Tongue (tissue), 2 donors: ENCODE data around the gene AK2. TPM values are rescaled to one million over a fixed set of nuclear protein-coding genes. Genes with fewer than 3 reads are reported as not detected.
"Not testable (repeated sequence)": the region's sequence is repeated elsewhere in the genome, so short reads cannot be mapped to it uniquely, and the experiment has no call there.

Experiments used
- DNase-seq: peaks from one replicate; pipeline ENCODE4 v3.0.0-alpha.2; 2015
- total RNA-seq: library from RNA; depleted of rRNA; stranded (reverse); fragments of >200 nt; gene quantifications from one replicate; pipeline ENCODE4 v1.2.3, GENCODE V29; 2014

The AK2 gene
- total RNA-seq, 1 donor from 2014 or later: 109 TPM

DNA sequence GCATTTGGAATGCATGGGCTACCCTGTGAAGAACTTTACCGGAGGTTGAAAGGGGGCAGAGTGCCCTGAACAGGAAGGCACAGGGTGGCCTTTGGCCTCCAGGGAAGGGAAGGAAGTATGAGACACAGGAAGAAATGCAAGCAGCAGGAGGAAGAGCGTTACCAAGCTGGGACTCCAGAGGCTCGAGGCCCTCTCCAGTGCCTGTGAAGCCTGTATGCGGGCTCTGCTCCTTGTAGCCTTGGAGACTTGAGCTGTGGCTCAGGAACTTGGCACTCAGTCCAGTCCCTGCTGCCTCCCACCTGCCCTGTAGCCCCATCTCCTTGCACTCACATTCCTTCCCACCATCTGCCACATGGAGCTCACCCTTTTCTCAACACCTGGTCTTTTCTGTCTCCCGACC is 38.6 kb downstream of the AK2 start:
- DNase-seq: peak; percentile 32

DNA sequence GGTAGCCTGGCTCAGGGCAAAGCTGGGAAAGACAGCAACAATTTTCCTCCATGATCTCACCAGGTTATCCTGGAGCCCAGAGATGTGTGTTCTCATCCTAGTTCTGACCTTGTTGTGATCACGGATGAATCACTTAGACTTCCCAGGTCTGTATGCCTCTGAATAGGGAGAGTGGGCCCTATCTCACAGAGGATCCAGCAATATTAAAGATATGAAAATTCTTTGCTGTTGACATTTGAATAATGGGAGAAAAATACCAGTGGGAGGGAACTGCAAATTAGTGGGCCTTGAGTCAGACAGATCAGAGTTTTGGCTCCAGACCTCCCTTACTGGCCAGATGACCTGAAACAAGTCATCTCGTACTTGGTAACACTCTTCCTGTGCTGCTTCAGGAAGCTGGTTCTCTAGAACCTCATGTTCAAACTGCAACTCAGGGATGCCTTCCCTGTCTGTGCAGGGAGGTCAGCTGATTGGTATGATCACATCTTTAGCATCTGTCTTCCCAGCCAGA is 39.2 kb downstream of the AK2 start:
- no peak for DNase-seq

- DNase-seq: not testable (repeated sequence)
Observed at GRCh38 chr1:32993324-32993636, 43.4 kb downstream of the AK2 start.

GRCh38 chr1:32992489-32993323 is 44.0 kb downstream of the AK2 start:
- DNase-seq: peak; percentile 84

DNA sequence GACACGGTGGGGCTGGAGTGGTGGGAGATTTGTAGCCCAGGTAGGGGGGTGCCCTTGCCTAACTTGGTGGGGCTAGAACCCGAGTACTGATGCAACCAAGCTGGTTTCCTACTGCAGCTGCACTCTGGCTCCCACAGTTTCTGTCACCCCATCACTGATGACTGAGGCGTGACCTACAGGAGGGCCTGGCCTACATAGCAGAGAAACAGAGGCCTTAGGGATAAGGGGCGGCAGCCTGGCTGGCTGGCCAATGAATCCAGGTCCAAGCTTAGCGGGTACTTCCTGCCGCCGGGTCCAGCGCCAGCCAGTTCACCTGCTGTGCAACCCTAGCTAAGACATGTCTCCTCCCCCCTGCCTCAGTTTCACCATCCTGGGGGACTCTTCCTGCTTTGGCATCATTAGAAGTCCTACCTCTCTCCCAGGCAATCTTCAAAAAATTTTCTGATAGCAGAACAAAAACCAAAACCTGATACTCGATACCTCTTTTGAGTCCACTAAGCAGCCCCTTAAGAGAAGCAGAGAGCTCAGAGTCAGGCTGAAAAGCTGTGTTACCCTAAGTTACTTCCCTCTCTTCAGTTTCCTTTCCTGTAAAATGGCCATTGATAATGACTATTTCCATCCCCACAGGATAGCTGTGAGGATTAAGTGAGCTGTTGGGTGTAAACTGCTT is 44.7 kb downstream of the AK2 start:
- DNase-seq: no peak

- DNase-seq: no peak
Observed at GRCh38 chr1:32991386-32991785, 45.3 kb downstream of the AK2 start.

DNA sequence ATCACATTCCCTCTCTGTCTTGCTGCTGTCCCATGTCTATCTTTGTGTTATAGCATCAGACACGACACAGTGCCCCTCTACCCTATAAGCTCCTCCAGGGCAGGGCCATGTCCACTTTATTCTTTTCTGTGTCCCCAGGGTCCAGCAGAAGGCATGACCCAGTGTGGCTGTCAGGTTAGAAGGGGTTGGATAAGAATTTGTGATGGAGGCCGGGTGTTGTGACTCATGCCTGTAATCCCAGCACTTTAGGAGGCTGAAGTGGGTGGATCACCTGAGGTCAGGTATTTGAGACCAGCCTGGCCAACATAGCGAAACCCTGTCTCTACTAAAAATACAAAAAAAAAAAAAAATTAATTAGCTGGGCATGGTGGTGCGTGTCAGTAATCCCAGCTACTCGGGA is 45.8 kb downstream of the AK2 start:
- DNase-seq: no peak

GRCh38 chr1:32989160-32990050 is 47.3 kb downstream of the AK2 start:
- no peak for DNase-seq

GRCh38 chr1:32988665-32989064 is 48.0 kb downstream of the AK2 start:
- no peak for DNase-seq

DNA sequence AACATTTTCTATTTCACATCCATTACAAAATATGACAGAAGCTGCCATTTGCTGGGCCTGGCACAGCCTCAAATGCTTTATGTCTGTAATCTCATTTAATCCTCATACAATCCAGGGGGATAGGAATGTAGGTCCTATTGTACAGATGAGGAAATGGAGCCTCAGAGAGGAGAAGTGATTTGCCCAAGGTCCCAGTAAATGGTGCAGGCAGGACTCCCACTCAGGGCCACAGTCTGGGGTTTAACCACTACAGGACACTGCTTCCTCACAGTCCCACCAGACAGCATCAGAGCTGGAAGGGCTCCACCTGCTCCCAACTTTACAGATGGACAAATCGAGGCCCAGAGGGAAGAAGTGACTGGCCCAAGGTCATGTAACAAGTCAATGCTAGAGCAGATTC is 51.5 kb downstream of the AK2 start:
- no peak for DNase-seq

- DNase-seq: no peak
Observed at GRCh38 chr1:32984455-32985171, 52.1 kb downstream of the AK2 start.

- DNase-seq: no peak
Observed at GRCh38 chr1:32984090-32984454, 52.6 kb downstream of the AK2 start.

GRCh38 chr1:32983020-32983419 is 53.7 kb downstream of the AK2 start:
- DNase-seq: no peak

- DNase-seq: peak; percentile 44
Observed at GRCh38 chr1:32981003-32981901, 55.4 kb downstream of the AK2 start.

DNA sequence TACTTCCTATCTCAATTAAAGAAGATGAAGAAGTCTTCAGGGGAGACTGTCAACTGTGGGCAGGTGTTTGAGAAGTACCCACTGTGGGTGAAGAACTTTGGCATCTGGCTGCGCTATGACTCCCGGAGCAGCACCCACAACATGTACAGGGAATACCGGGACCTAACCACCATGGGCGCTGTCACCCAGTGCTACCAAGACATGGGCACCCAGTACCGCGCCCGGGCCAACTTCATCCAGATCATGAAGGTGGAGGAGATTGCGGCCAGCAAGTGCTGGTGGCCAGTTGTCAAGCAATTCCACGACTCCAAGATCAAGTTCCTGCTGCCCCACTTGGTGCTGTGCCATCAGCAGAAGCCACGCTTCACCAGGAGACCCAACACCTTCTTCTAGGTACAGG is 56.6 kb downstream of the AK2 start:
- DNase-seq: no peak

DNA sequence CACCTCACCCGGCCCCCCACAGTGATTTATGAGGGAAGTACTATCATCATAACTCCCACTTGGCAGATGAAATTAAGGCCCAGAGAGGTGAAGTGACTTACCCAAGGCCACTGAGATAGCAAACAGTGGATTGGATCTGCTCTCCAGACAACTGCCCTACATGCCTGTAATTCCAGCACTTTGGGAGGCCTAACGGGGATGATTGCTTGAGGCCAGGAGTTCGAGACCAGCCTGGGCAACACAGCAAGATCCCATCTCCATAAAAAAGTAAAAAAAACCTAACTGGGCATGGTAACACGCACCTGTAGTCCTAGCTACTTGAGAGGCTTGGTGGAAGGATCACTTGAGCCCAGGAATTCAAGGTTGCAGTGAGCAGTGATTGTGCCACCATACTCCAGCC is 57.8 kb downstream of the AK2 start:
- no peak for DNase-seq

GRCh38 chr1:32977546-32978087 is 59.1 kb downstream of the AK2 start:
- DNase-seq: no peak

- DNase-seq: not testable (repeated sequence)
Observed at GRCh38 chr1:32975055-32975454, 61.6 kb downstream of the AK2 start.

DNA sequence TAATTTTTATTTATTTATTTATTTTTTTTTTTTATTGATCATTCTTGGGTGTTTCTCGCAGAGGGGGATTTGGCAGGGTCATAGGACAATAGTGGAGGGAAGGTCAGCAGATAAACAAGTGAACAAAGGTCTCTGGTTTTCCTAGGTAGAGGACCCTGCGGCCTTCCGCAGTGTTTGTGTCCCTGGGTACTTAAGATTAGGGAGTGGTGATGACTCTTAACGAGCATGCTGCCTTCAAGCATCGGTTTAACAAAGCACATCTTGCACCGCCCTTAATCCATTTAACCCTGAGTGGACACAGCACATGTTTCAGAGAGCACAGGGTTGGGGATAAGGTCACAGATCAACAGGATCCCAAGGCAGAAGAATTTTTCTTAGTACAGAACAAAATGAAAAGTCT is 63.2 kb downstream of the AK2 start:
- DNase-seq: not testable (repeated sequence)

DNA sequence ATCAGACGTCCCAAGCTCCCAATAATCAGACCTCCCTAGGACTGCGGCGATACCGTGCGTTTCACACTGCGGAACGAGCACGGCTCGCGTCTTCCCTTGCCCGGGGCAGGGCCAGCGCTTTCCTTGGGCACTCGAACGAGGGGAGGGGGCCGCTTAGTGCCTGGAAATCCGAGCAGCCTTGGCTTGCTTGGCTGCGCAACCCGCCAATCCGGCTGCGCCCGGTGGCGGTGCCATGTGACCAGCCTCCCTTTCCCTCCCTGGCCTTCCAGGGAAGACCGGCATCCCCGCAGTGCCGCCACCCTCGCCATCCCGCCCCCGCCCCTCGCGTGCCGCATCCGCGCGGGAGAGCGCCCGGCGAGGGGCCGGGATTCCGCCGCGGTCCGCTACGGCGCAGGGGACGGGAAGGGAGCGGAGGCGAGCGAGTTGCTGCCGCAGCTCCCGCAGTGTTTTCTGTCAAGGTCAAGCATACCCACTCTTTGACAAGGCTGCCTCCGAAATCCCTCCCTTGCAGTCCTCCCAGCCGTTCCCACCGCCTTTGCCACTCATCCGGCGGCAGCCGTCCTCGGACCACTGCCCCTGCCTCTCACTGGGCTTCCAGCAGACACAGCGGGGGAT is 63.8 kb downstream of the AK2 start:
- peak; percentile 79 for DNase-seq
